Keratinocyte (primary cell): ENCODE measurements around the gene USH2A. TPM values are rescaled to one million over a fixed set of nuclear protein-coding genes. Genes with fewer than 3 reads are reported as not detected.

Source experiments
- DNase-seq: peaks from one replicate; pipeline ENCODE4 v3.0.0-alpha.2; 2011; ENCODE audit warnings: low read depth, missing footprints, low spot score
- FAIRE-seq: peaks from 2 replicates; lab custom pipeline; 2011; peaks lifted over from hg19 to GRCh38; lab: Jason Lieb, UNC
- H2AFZ ChIP-seq: 2 replicates; pipeline ENCODE4 v1.6.0; 2012; ENCODE audit warnings: low read length, control low read depth, inconsistent platforms; ENCODE audit not compliant: control insufficient read depth
- H3K27ac ChIP-seq: 2 replicates; pipeline ENCODE4 v1.5.1; 2011; ENCODE audit warnings: low read length; ENCODE audit not compliant: control insufficient read depth, insufficient read depth
- H3K27me3 ChIP-seq: 3 replicates; pipeline ENCODE4 v1.6.0; 2011; ENCODE audit warnings: low read length; ENCODE audit not compliant: control insufficient read depth, insufficient read depth; ENCODE audit errors: extremely low read depth
- H3K36me3 ChIP-seq, 2 experiments: 2 replicates in 1 of 2; 3 replicates in 1 of 2; pipeline ENCODE4 v1.5.1; 2011; ENCODE audit warnings: low read length in 2 of 2, mild to moderate bottlenecking in 1 of 2; ENCODE audit not compliant: control insufficient read depth in 2 of 2, insufficient read depth in 2 of 2; ENCODE audit errors: extremely low read depth in 1 of 2
- H3K4me1 ChIP-seq: 3 replicates; pipeline ENCODE4 v1.5.1; 2011; ENCODE audit warnings: low read length; ENCODE audit not compliant: control insufficient read depth, insufficient read depth; ENCODE audit errors: extremely low read depth
- H3K4me2 ChIP-seq: 3 replicates; pipeline ENCODE4 v1.6.0; 2011; ENCODE audit warnings: low read depth, low read length; ENCODE audit not compliant: control insufficient read depth, insufficient read depth; ENCODE audit errors: extremely low read depth
- H3K4me3 ChIP-seq, 3 experiments: fragments of 200-600 bp in 1 of 3; sonication (generic) in 1 of 3; 2 replicates in 2 of 3; 3 replicates in 1 of 3; pipeline ENCODE4 v1.5.1; 2011 to 2016; ENCODE audit warnings: low read length in 3 of 3, mild to moderate bottlenecking in 3 of 3, control low read depth in 2 of 3, inconsistent platforms in 1 of 3, low read depth in 1 of 3, mixed read lengths in 1 of 3, mixed run types in 1 of 3, moderate library complexity in 1 of 3; ENCODE audit not compliant: control insufficient read depth in 2 of 3, insufficient read depth in 2 of 3; ENCODE audit errors: extremely low read depth in 1 of 3
- H3K79me2 ChIP-seq: 2 replicates; pipeline ENCODE4 v1.6.0; 2012; ENCODE audit warnings: low read length; ENCODE audit not compliant: control insufficient read depth, insufficient read depth
- H3K9ac ChIP-seq: 3 replicates; pipeline ENCODE4 v1.6.0; 2011; ENCODE audit warnings: low read length; ENCODE audit not compliant: control insufficient read depth, insufficient read depth; ENCODE audit errors: extremely low read depth
- H3K9me1 ChIP-seq: 3 replicates; pipeline ENCODE4 v1.6.0; 2011; ENCODE audit warnings: low read length; ENCODE audit not compliant: control insufficient read depth, insufficient read depth; ENCODE audit errors: extremely low read depth
- H3K9me3 ChIP-seq: 2 replicates; pipeline ENCODE4 v1.5.1; 2012; ENCODE audit warnings: low read depth, low read length; ENCODE audit not compliant: control insufficient read depth
- H4K20me1 ChIP-seq: 3 replicates; pipeline ENCODE4 v1.6.0; 2011; ENCODE audit warnings: low read length; ENCODE audit not compliant: control insufficient read depth, insufficient read depth; ENCODE audit errors: extremely low read depth
- EZH2 ChIP-seq: IDR thresholded peaks from one replicate; pipeline ENCODE4 v1.6.1; 2012; ENCODE audit warnings: inconsistent platforms, mild to moderate bottlenecking, low read length, moderate library complexity
- dilution Hi-C: fragments of 300-500 bp; cut with MboI; formaldehyde crosslinking; loops from one replicate; pipeline ENCODE4 v1.7.0; 2020; ENCODE audit warnings: low sequenced_read_pairs; ENCODE audit not compliant: extremely low pct_ligation_motif_present
- polyA plus RNA-seq, 5 experiments: library from polyadenylated mRNA; depleted of rRNA in 3 of 5; stranded (reverse) in 3 of 5; stranded (forward) in 1 of 5; unstranded in 1 of 5; fragments of >200 nt; gene quantifications; 1 replicate in 1 of 5; 2 replicates in 3 of 5; 3 replicates in 1 of 5; pipeline versions ENCODE4 v1.2.1 to v1.2.3, GENCODE V29; 2011 to 2012; ENCODE audit warnings: missing spikeins in 2 of 5, low read depth in 1 of 5, low replicate concordance in 1 of 5
- TF ChIP-seq, protein P1 (sequence below), 3 experiments: IDR thresholded peaks in 1 of 3; conservative IDR thresholded peaks in 1 of 3; optimal IDR thresholded peaks in 1 of 3; 2 replicates in 2 of 3; 3 replicates in 1 of 3; pipeline versions ENCODE3 to v1.5.1; 2011; ENCODE audit warnings: low read length in 3 of 3, mild to moderate bottlenecking in 3 of 3, moderate library complexity in 2 of 3, control low read depth in 1 of 3, inconsistent platforms in 1 of 3; ENCODE audit not compliant: insufficient read depth in 2 of 3; ENCODE audit errors: extremely low read depth in 1 of 3

USH2A gene
- polyA plus RNA-seq, 1 donor (not counting 4 experiments of a cell fraction or from before 2014, with no cell fraction given) = not detected

DNA sequence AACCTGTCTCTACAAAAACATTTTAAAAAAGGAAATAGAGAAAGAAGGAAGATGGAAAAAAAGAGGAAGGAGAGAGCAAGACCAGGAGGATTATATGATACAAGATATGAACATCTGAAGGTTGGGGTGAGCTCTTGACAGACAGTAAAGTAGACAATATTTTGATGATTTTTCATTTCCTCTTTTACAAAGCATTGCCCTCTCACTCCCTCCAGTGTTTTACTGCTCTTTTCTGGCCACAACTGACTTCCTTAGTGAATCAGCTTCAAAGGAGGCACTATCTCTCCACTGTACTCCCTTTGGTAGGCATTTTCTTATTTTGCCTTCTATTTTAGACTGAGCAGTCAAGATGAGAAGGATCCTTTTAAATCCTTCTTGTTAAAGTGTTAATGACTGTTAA is 559.5 kb downstream of the USH2A start:
- TF ChIP-seq, protein P1, sequence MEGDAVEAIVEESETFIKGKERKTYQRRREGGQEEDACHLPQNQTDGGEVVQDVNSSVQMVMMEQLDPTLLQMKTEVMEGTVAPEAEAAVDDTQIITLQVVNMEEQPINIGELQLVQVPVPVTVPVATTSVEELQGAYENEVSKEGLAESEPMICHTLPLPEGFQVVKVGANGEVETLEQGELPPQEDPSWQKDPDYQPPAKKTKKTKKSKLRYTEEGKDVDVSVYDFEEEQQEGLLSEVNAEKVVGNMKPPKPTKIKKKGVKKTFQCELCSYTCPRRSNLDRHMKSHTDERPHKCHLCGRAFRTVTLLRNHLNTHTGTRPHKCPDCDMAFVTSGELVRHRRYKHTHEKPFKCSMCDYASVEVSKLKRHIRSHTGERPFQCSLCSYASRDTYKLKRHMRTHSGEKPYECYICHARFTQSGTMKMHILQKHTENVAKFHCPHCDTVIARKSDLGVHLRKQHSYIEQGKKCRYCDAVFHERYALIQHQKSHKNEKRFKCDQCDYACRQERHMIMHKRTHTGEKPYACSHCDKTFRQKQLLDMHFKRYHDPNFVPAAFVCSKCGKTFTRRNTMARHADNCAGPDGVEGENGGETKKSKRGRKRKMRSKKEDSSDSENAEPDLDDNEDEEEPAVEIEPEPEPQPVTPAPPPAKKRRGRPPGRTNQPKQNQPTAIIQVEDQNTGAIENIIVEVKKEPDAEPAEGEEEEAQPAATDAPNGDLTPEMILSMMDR (optimal IDR thresholded peaks at IDR 0.05 in 1 of 3, IDR thresholded peaks at IDR 0.05 in 1 of 3, conservative IDR thresholded peaks at IDR 0.05 in 1 of 3; ENCODE audit: extremely low read depth in 1 of 3, insufficient read depth in 2 of 3, low read length in 3 of 3) = no peak
- no peak for TF ChIP-seq EZH2
- Histone ChIP-seq H3K36me3 (no peaks in the 10 kb centered on the region), H3K4me2 (no peak overlapping the region), H3K79me2 (no peaks in the 10 kb centered on the region), H3K27me3 (no peaks in the 10 kb centered on the region), H3K4me1 (no peaks in the 10 kb centered on the region), H4K20me1 (no peaks in the 10 kb centered on the region), H3K9ac (no peak overlapping the region), H3K4me3 (no peak overlapping the region), H2AFZ (no peak overlapping the region), H3K9me3 (no peaks in the 10 kb centered on the region), H3K9me1 (no peaks in the 10 kb centered on the region), H3K27ac (no peak overlapping the region)
- dilution Hi-C loops = no loop called here
- DNase-seq = no peak
- no peak for FAIRE-seq

DNA sequence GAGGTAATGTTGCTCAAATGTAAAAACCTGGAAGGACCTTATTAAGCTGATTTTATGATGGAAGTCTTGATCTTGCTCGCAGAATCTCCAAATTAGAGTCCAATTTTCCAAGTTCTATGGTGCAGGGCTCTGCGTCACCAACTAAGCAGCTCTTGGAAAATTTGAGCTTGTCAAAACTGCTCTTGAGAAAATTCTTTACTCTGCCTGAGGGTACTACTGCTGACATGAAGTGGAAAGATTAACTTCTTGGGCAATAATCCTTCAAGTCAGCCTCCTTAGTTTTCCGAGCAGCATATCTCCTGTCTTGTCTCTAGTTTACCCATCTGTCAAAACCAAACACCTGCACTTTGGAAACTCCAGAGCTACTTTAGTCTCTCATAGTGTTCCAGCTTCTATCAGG is 562.4 kb downstream of the USH2A start:
- no peaks in the 10 kb centered on the region for H4K20me1 ChIP-seq
- DNase-seq = no peak
- dilution Hi-C loops = no loop called here
- no peak overlapping the region for H3K4me2 ChIP-seq
- no peak overlapping the region for H3K4me3 ChIP-seq
- no peak for FAIRE-seq
- no peaks in the 10 kb centered on the region for H3K36me3 ChIP-seq
- no peaks in the 10 kb centered on the region for H3K79me2 ChIP-seq
- H3K27ac ChIP-seq = no peak overlapping the region
- no peak overlapping the region for H2AFZ ChIP-seq
- no peaks in the 10 kb centered on the region for H3K9me1 ChIP-seq
- H3K9me3 ChIP-seq = no peaks in the 10 kb centered on the region
- no peak for TF ChIP-seq EZH2
- TF ChIP-seq, protein P1 (optimal IDR thresholded peaks at IDR 0.05 in 1 of 3, IDR thresholded peaks at IDR 0.05 in 1 of 3, conservative IDR thresholded peaks at IDR 0.05 in 1 of 3; ENCODE audit: extremely low read depth in 1 of 3, insufficient read depth in 2 of 3, low read length in 3 of 3) = no peak
- H3K27me3 ChIP-seq = no peaks in the 10 kb centered on the region
- H3K9ac ChIP-seq = no peak overlapping the region
- no peaks in the 10 kb centered on the region for H3K4me1 ChIP-seq
